Endothelial cell of umbilical vein (primary cell): ENCODE data around the gene CLDND1. TPM values are rescaled to one million over a fixed set of nuclear protein-coding genes. Genes with fewer than 3 reads are reported as not detected.

ENCODE experiments used
- BruUV-seq: library from RNA; stranded (reverse); fragments of 400-500 nt; replicated peaks from 2 replicates; lab custom pipeline; 2021; lab: Mats Ljungman, UMichigan
- CTCF ChIA-PET: fragments of 300-600, 350-600 bp; sonication (Branson Sonifier 250); formaldehyde crosslinking; loops from one replicate; lab custom pipeline; 2021; ENCODE audit warnings: antibody characterized with exemption, inconsistent platforms; lab: Charles Lee
- POLR2A ChIA-PET: fragments of 300-600, 350-600 bp; sonication (Branson Sonifier 250); formaldehyde crosslinking; loops from one replicate; lab custom pipeline; 2021; ENCODE audit warnings: antibody characterized with exemption, inconsistent platforms; lab: Charles Lee
- DNase-seq: peaks from one replicate; pipeline ENCODE4 v3.0.0-alpha.2; 2011; ENCODE audit warnings: low read depth, low spot score
- FAIRE-seq: peaks from 2 replicates; lab custom pipeline; 2011; peaks lifted over from hg19 to GRCh38; lab: Jason Lieb, UNC
- H2AFZ ChIP-seq: 2 replicates; pipeline ENCODE4 v1.6.0; 2012; ENCODE audit warnings: low read depth, low read length, control low read depth, inconsistent platforms
- H3K27ac ChIP-seq: 2 replicates; pipeline ENCODE4 v1.5.1; 2011; ENCODE audit warnings: low read depth, mild to moderate bottlenecking, control low read depth, low read length, moderate library complexity; ENCODE audit not compliant: insufficient read depth
- H3K27me3 ChIP-seq, 2 experiments: 2 replicates each; pipeline versions ENCODE4 v1.6.0 to v1.6.1; 2011; ENCODE audit warnings: low read length in 2 of 2, mixed read lengths in 1 of 2; ENCODE audit not compliant: control insufficient read depth in 2 of 2, insufficient read depth in 2 of 2
- H3K36me3 ChIP-seq, 2 experiments: 2 replicates in 1 of 2; 3 replicates in 1 of 2; pipeline ENCODE4 v1.5.1; 2011; ENCODE audit warnings: low read length in 2 of 2, mild to moderate bottlenecking in 1 of 2, moderate library complexity in 1 of 2; ENCODE audit not compliant: control insufficient read depth in 2 of 2, insufficient read depth in 2 of 2; ENCODE audit errors: extremely low read depth in 1 of 2
- H3K4me1 ChIP-seq: 3 replicates; pipeline ENCODE4 v1.5.1; 2011; ENCODE audit warnings: mild to moderate bottlenecking, low read length; ENCODE audit not compliant: control insufficient read depth, insufficient read depth; ENCODE audit errors: extremely low read depth
- H3K4me2 ChIP-seq: 2 replicates; pipeline ENCODE4 v1.6.1; 2011; ENCODE audit warnings: low read length, control low read depth, mixed read lengths; ENCODE audit not compliant: insufficient read depth
- H3K4me3 ChIP-seq, 3 experiments: fragments of 200-600 bp in 1 of 3; sonication (generic), shearing (Covaris generic) in 1 of 3; replicated peaks in 1 of 3; 2 replicates each; pipeline ENCODE4 v1.5.1; 2011 to 2016; ENCODE audit warnings: control low read depth in 3 of 3, low read length in 3 of 3, mild to moderate bottlenecking in 2 of 3, inconsistent platforms in 1 of 3, low read depth in 1 of 3, moderate library complexity in 1 of 3; ENCODE audit not compliant: insufficient read depth in 1 of 3
- H3K79me2 ChIP-seq: 2 replicates; pipeline ENCODE4 v1.6.0; 2012; ENCODE audit warnings: low read length, inconsistent platforms; ENCODE audit not compliant: control insufficient read depth, insufficient read depth
- H3K9ac ChIP-seq: replicated peaks from 2 replicates; pipeline ENCODE3; 2011; ENCODE audit warnings: low read length, control low read depth; ENCODE audit not compliant: insufficient read depth; ENCODE audit errors: extremely low read depth
- H3K9me1 ChIP-seq: replicated peaks from 3 replicates; pipeline ENCODE4 v1.6.0; 2011; ENCODE audit warnings: mild to moderate bottlenecking, low read length; ENCODE audit not compliant: control insufficient read depth, insufficient read depth; ENCODE audit errors: extremely low read depth
- H3K9me3 ChIP-seq: replicated peaks from 2 replicates; pipeline ENCODE4 v1.5.1; 2012; ENCODE audit warnings: low read length, inconsistent platforms; ENCODE audit not compliant: control insufficient read depth, insufficient read depth
- H4K20me1 ChIP-seq: replicated peaks from 2 replicates; pipeline ENCODE3; 2011; ENCODE audit warnings: mild to moderate bottlenecking, low read length; ENCODE audit not compliant: control insufficient read depth, insufficient read depth; ENCODE audit errors: extremely low read depth
- EZH2 ChIP-seq: IDR thresholded peaks from 2 replicates; pipeline ENCODE4 v1.6.1; 2012; ENCODE audit warnings: borderline replicate concordance, low read depth, mild to moderate bottlenecking, moderate library complexity, low read length, inconsistent platforms; ENCODE audit not compliant: severe bottlenecking
- FOS ChIP-seq: IDR thresholded peaks from 2 replicates; pipeline ENCODE4 v1.6.1; 2011; ENCODE audit warnings: mild to moderate bottlenecking, low read length, moderate library complexity, borderline replicate concordance; ENCODE audit not compliant: insufficient read depth
- GATA2 ChIP-seq: IDR thresholded peaks from 2 replicates; pipeline ENCODE4 v1.7.0; 2011; ENCODE audit warnings: low read depth, mild to moderate bottlenecking, moderate library complexity, mixed read lengths, low read length; ENCODE audit not compliant: insufficient read length, insufficient read depth
- JUN ChIP-seq: IDR thresholded peaks from 2 replicates; pipeline ENCODE4 v1.6.1; 2011; ENCODE audit warnings: borderline replicate concordance, low read depth; ENCODE audit not compliant: insufficient read length, insufficient read depth
- MYC ChIP-seq: IDR thresholded peaks from one replicate; pipeline ENCODE4 v1.6.1; 2011; ENCODE audit warnings: mild to moderate bottlenecking, low read depth, low read length
- POLR2A ChIP-seq: IDR thresholded peaks from 2 replicates; pipeline ENCODE4 v1.6.1; 2012; ENCODE audit warnings: low read depth, mild to moderate bottlenecking, control low read depth, low read length
- POLR2AphosphoS5 ChIP-seq: IDR thresholded peaks from 2 replicates; pipeline ENCODE4 v1.6.1; 2012; ENCODE audit warnings: low read depth, mild to moderate bottlenecking, control low read depth, low read length, moderate library complexity; ENCODE audit not compliant: insufficient read depth
- dilution Hi-C: fragments of 300-500 bp; cut with MboI; formaldehyde crosslinking; loops from one replicate; pipeline ENCODE4 v1.15.0; 2019; ENCODE audit warnings: low sequenced_read_pairs; ENCODE audit not compliant: extremely low pct_ligation_motif_present
- intact Hi-C: fragments of 100-400 bp; cut with micrococcal nuclease; formaldehyde crosslinking; loops from one replicate; pipeline ENCODE4 v1.10.0; 2022
- polyA plus RNA-seq, 4 experiments: library from polyadenylated mRNA; depleted of rRNA in 3 of 4; stranded (reverse) in 3 of 4; unstranded in 1 of 4; fragments of >200 nt; gene quantifications; 2 replicates each; pipeline versions ENCODE4 v1.2.1 to v1.2.3, GENCODE V29; 2011 to 2012; ENCODE audit warnings: missing spikeins in 1 of 4
- total RNA-seq: library from RNA; stranded (reverse); gene quantifications from 2 replicates; pipeline ENCODE4 v1.2.3, GENCODE V29; 2021
- TF ChIP-seq, protein P1 (sequence below): IDR thresholded peaks from 2 replicates; pipeline ENCODE4 v1.6.1; 2011; ENCODE audit not compliant: insufficient read depth, insufficient read length
- TF ChIP-seq, protein P2 (sequence below), 2 donors: IDR thresholded peaks; 1 replicate in 1 of 2; 2 replicates in 1 of 2; pipeline ENCODE4 v1.5.1; 2011; ENCODE audit warnings: low read length in 2 of 2, mild to moderate bottlenecking in 2 of 2, moderate library complexity in 2 of 2, control low read depth in 1 of 2, inconsistent platforms in 1 of 2, low read depth in 1 of 2; ENCODE audit not compliant: insufficient read depth in 1 of 2; ENCODE audit errors: extremely low read depth in 1 of 2

The CLDND1 gene
- total and polyA plus RNA-seq, 2 donors (not counting 3 experiments of a cell fraction or from before 2014, with no cell fraction given): 101 to 214 TPM

DNA sequence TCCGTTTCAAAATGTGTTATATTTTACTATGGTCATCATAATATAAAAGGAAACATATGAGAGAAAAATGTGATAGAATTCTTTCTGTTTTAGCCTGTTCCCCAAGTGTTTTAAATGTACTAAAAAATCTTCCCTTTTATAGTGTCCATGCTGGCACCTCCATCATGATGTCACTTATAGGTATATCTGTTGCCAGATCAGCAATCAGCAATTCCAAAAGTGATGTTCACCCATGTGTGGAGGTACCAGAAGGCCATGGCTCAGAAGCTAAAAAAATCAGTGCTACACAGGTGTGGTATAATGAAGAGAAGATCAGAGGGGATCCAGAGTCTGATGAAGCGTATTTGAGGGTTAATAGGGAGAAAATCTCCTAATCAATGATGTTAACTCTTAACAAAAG is 8.0 kb upstream of the CLDND1 start:
- no peak overlapping the region for H2AFZ ChIP-seq
- H4K20me1 ChIP-seq: no peaks in the 10 kb centered on the region
- H3K9me3 ChIP-seq: no peaks in the 10 kb centered on the region
- FAIRE-seq (no peak), DNase-seq (no peak)
- no peaks in the 10 kb centered on the region for H3K79me2 ChIP-seq
- H3K4me2 ChIP-seq: no peak overlapping the region
- H3K9me1 ChIP-seq: no peaks in the 10 kb centered on the region
- TF ChIP-seq POLR2AphosphoS5 (no peak), EZH2 (no peak), FOS (no peak), GATA2 (no peak), JUN (no peak), POLR2A (no peak), MYC (no peak)
- TF ChIP-seq, protein P1, sequence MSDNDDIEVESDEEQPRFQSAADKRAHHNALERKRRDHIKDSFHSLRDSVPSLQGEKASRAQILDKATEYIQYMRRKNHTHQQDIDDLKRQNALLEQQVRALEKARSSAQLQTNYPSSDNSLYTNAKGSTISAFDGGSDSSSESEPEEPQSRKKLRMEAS: no peak
- TF ChIP-seq, protein P2, sequence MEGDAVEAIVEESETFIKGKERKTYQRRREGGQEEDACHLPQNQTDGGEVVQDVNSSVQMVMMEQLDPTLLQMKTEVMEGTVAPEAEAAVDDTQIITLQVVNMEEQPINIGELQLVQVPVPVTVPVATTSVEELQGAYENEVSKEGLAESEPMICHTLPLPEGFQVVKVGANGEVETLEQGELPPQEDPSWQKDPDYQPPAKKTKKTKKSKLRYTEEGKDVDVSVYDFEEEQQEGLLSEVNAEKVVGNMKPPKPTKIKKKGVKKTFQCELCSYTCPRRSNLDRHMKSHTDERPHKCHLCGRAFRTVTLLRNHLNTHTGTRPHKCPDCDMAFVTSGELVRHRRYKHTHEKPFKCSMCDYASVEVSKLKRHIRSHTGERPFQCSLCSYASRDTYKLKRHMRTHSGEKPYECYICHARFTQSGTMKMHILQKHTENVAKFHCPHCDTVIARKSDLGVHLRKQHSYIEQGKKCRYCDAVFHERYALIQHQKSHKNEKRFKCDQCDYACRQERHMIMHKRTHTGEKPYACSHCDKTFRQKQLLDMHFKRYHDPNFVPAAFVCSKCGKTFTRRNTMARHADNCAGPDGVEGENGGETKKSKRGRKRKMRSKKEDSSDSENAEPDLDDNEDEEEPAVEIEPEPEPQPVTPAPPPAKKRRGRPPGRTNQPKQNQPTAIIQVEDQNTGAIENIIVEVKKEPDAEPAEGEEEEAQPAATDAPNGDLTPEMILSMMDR (IDR thresholded peaks at IDR 0.05; ENCODE audit: extremely low read depth in 1 of 2, insufficient read depth in 1 of 2, low read depth in 1 of 2, low read length in 2 of 2): no peak
- POLR2A ChIA-PET: no interaction called here
- H3K4me1 ChIP-seq: no peaks in the 10 kb centered on the region
- no peak overlapping the region for H3K4me3 ChIP-seq
- no peaks in the 10 kb centered on the region for H3K36me3 ChIP-seq
- intact Hi-C loops: no loop called here
- dilution Hi-C loops: no loop called here
- H3K9ac ChIP-seq: no peak overlapping the region
- no TSS peak for BruUV-seq
- CTCF ChIA-PET: no interaction called here
- H3K27ac ChIP-seq: no peak overlapping the region
- H3K27me3 ChIP-seq: peaks cover 20 to 26% of the 10 kb centered on the region in 2 experiments
